Smooth muscle cell (in vitro differentiated cells): ENCODE results near the gene NOXO1. TPM values are rescaled to one million over a fixed set of nuclear protein-coding genes. Genes with fewer than 3 reads are reported as not detected.

Experiments
- DNase-seq: peaks from one replicate; lab custom pipeline; 2025; ENCODE audit not compliant: unreplicated experiment; lab: John Stamatoyannopoulos, UW
- H2AFZ ChIP-seq: fragments of 200-600 bp; sonication (generic); 2 replicates; pipeline ENCODE4 v1.6.0; 2016; ENCODE audit warnings: antibody characterized with exemption, low read depth, mild to moderate bottlenecking
- H3F3A ChIP-seq: fragments of 200-600 bp; sonication (generic); 2 replicates; pipeline ENCODE4 v1.6.0; 2017; ENCODE audit warnings: antibody characterized with exemption, low read depth
- H3K27ac ChIP-seq: fragments of 200-600 bp; sonication (generic); 2 replicates; pipeline ENCODE4 v1.5.1; 2016; ENCODE audit warnings: low read depth, mild to moderate bottlenecking
- H3K27me3 ChIP-seq: fragments of 200-600 bp; sonication (generic); 2 replicates; pipeline ENCODE4 v1.6.1; 2016; ENCODE audit warnings: low read depth, mild to moderate bottlenecking
- H3K36me3 ChIP-seq: fragments of 200-600 bp; sonication (generic); 2 replicates; pipeline ENCODE4 v1.5.1; 2016; ENCODE audit warnings: low read depth
- H3K4me1 ChIP-seq: fragments of 200-600 bp; sonication (generic); 2 replicates; pipeline ENCODE4 v1.5.1; 2016; ENCODE audit warnings: low read depth
- H3K4me2 ChIP-seq: fragments of 200-600 bp; sonication (generic); 2 replicates; pipeline ENCODE4 v1.6.0; 2016; ENCODE audit warnings: mild to moderate bottlenecking
- H3K4me3 ChIP-seq: fragments of 200-600 bp; sonication (generic); 2 replicates; pipeline ENCODE4 v1.5.1; 2016; ENCODE audit warnings: mild to moderate bottlenecking
- H3K79me2 ChIP-seq: fragments of 200-600 bp; sonication (generic); 2 replicates; pipeline ENCODE4 v1.6.0; 2016; ENCODE audit warnings: low read depth, mild to moderate bottlenecking
- H3K9ac ChIP-seq: fragments of 200-600 bp; sonication (generic); 2 replicates; pipeline ENCODE4 v1.6.0; 2016; ENCODE audit warnings: low read depth
- H3K9me3 ChIP-seq: fragments of 200-600 bp; sonication (generic); replicated peaks from 2 replicates; pipeline ENCODE4 v1.5.1; 2016; ENCODE audit warnings: low read depth
- H4K20me1 ChIP-seq: fragments of 200-600 bp; sonication (generic); 2 replicates; pipeline ENCODE4 v1.6.0; 2016; ENCODE audit warnings: low read depth
- CTCF ChIP-seq: fragments of 200-600 bp; sonication (generic); IDR thresholded peaks from 2 replicates; pipeline ENCODE4 v1.5.1; 2017; ENCODE audit warnings: borderline replicate concordance, mild to moderate bottlenecking, antibody characterized with exemption; ENCODE audit not compliant: insufficient read depth, poor library complexity, severe bottlenecking
- WGBS: methylation state at CpG from one replicate; pipeline ENCODE4 v1.1.7; 2016; ENCODE audit warnings: low lambda C conversion rate; 5-methylcytosine and 5-hydroxymethylcytosine counted together
- polyA plus RNA-seq: library from polyadenylated mRNA; unstranded; fragments of >200 nt; fragmentation: Nextera tagmentation; extraction: Ambion mirVana; gene quantifications from 2 replicates; pipeline ENCODE4 v1.2.1, GENCODE V29; 2016
- total RNA-seq: library from RNA; depleted of rRNA; stranded (reverse); fragments of >200 nt; gene quantifications from 2 replicates; pipeline ENCODE4 v1.2.3, GENCODE V29; 2014

The NOXO1 gene
- total and polyA plus RNA-seq, 2 experiments from 2014 or later, result 0.13 to 0.35 TPM

GRCh38 chr16:2028146-2028545 is 46.9 kb upstream of the NOXO1 start:
- peaks cover 15% of the 10 kb centered on the region for H3K79me2 ChIP-seq
- peak overlapping the region; percentile 43 for H3K9ac ChIP-seq
- H3K9me3 ChIP-seq, result no peaks in the 10 kb centered on the region
- peaks cover 12% of the 10 kb centered on the region for H4K20me1 ChIP-seq
- H3K27ac ChIP-seq, result peak overlapping the region; percentile 45
- H2AFZ ChIP-seq, result no peak overlapping the region
- peak overlapping the region; percentile 98 for H3K4me2 ChIP-seq
- no peaks in the 10 kb centered on the region for H3K27me3 ChIP-seq
- WGBS, result 91% methylated on average over 3 of the region's 3 CpGs
- no peaks in the 10 kb centered on the region for H3K36me3 ChIP-seq
- no peaks in the 10 kb centered on the region for H3F3A ChIP-seq
- H3K4me1 ChIP-seq, result peaks cover 13% of the 10 kb centered on the region
- no peak for TF ChIP-seq CTCF
- H3K4me3 ChIP-seq, result peak overlapping the region; percentile 78
- no peak for DNase-seq

- H3K9ac ChIP-seq, result peak overlapping the region; percentile 43
Measured at GRCh38 chr16:2027024-2028010, 46.0 kb upstream of the NOXO1 start.

GRCh38 chr16:2026461-2027023 is 45.3 kb upstream of the NOXO1 start, which contains the start of gene NHERF2:
Gene NHERF2, plus strand, starts transcription at chr16:2026902. Its CDS starts 104 bp downstream, at chr16:2027006.
- Histone ChIP-seq H3K27ac (peak within 1 kb of the TSS; percentile 45), H4K20me1 (peaks cover 12% of the 10 kb centered on the region), H3K9ac (peak within 1 kb of the TSS; percentile 43), H3K79me2 (peaks cover 15% of the 10 kb centered on the region), H3K36me3 (no peaks in the 10 kb centered on the region), H3F3A (no peaks in the 10 kb centered on the region), H2AFZ (no peak within 1 kb of the TSS), H3K27me3 (no peaks in the 10 kb centered on the region), H3K4me2 (peak within 1 kb of the TSS; percentile 98), H3K9me3 (no peaks in the 10 kb centered on the region), H3K4me1 (peaks cover 13% of the 10 kb centered on the region), H3K4me3 (peak within 1 kb of the TSS; percentile 78)
- WGBS, result 55% methylated on average over 11 of the region's 59 CpGs
- TF ChIP-seq CTCF, result no peak
- DNase-seq, result no peak

More at GRCh38 chr16:2027024-2028010, 46.0 kb upstream of the NOXO1 start:
- 16% methylated on average over 35 of the region's 76 CpGs for WGBS
- H3K79me2 ChIP-seq, result peaks cover 15% of the 10 kb centered on the region
- no peak for DNase-seq
- peak overlapping the region; percentile 45 for H3K27ac ChIP-seq
- no peak overlapping the region for H2AFZ ChIP-seq
- H3K27me3 ChIP-seq, result no peaks in the 10 kb centered on the region
- peaks cover 12% of the 10 kb centered on the region for H4K20me1 ChIP-seq
- H3K4me2 ChIP-seq, result peak overlapping the region; percentile 98
- no peaks in the 10 kb centered on the region for H3F3A ChIP-seq
- H3K4me1 ChIP-seq, result peaks cover 13% of the 10 kb centered on the region
- H3K36me3 ChIP-seq, result no peaks in the 10 kb centered on the region
- H3K9me3 ChIP-seq, result no peaks in the 10 kb centered on the region
- peak overlapping the region; percentile 78 for H3K4me3 ChIP-seq
- TF ChIP-seq CTCF, result no peak
